Stomach (tissue), 4 donors: ENCODE results near the gene IRF1.

Experiments used
- CTCF ChIP-seq, 7 experiments: fragments of 450-650 bp in 4 of 7; fragments of 200-600 bp in 3 of 7; sonication (generic) in 3 of 7; IDR thresholded peaks; one replicate each; pipeline ENCODE4 v1.5.1; 2016 to 2019; ENCODE audit warnings: antibody characterized with exemption in 7 of 7, control low read depth in 2 of 7, mild to moderate bottlenecking in 1 of 7
- POLR2A ChIP-seq, 4 donors: fragments of 450-650 bp; IDR thresholded peaks; one replicate each; pipeline ENCODE4 v1.6.1; 2016; ENCODE audit warnings: antibody characterized with exemption in 4 of 4, control low read depth in 2 of 4, mild to moderate bottlenecking in 1 of 4, moderate library complexity in 1 of 4
- POLR2AphosphoS5 ChIP-seq, 3 donors: sonication (generic); formaldehyde crosslinking; IDR thresholded peaks; one replicate each; pipeline ENCODE4 v1.6.1; 2016; ENCODE audit warnings: antibody characterized with exemption in 3 of 3

GRCh38 chr5:132461569-132462070 is 29.0 kb downstream of the IRF1 start:
- no peak for TF ChIP-seq CTCF (IDR thresholded peaks at IDR 0.05)
- TF ChIP-seq POLR2AphosphoS5 (IDR thresholded peaks at IDR 0.05) = no peak
- no peak for TF ChIP-seq POLR2A (IDR thresholded peaks at IDR 0.05)
